ENCODE measurements around the gene KCNJ3.

KCNJ3 gene

DNA sequence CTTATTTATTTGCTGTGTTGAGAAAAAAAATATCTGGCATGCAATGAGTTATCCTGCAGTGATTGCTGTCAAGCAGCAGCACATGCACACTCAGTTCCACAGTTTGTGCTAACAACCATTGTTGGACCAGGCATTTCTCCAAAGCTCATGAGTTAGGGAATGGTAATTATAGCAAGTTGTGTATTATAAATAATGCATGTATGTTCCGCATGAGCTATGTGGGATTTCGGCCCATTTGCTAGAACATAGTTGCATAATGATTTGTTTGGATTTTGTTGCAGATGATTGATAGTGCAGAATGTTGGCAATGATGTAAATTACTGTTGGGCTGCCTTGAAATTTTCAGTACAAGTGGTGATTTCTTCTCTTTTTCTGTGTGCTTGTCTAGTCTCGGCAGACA, 10.7 kb downstream of the KCNJ3 start:
- no peak for DNase-seq

DNA sequence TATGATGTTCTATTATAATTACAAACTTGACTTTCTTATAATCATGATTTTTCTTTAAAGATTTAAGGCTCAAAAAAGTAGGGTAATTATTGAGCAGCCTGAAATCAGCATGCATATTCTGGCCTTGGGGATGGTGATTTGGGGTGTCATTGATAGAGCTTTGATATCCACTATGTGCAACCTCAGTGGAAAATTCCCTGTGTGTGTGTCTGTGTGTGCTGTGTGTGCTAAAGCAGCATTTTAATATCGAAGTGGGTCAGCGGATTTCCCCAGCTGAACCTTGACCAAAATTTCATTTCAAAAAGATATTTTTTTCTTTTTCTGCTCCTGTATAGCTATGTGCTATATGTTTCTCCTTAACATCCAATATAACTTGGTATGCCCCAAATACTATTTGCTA, 11.6 kb downstream of the KCNJ3 start:
- DNase-seq = no peak

DNA sequence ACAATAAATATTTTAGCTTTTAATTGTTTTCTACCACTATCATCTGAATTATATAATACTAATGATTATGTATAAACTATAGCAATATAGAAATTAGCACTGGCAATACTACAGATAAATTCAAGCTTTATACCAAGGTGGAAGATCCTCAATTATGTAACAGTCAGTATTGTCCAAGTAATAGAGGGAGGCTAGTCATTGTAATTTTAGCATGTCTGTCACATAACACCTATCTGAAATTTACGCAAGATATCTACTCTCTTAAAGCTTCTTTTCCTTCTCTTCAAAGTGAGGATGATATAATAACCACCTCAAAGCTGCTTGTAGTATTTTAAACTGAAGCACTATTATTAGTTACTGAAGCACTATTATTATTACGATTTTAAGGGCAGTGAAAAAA, 12.2 kb downstream of the KCNJ3 start:
- no peak for DNase-seq

DNA sequence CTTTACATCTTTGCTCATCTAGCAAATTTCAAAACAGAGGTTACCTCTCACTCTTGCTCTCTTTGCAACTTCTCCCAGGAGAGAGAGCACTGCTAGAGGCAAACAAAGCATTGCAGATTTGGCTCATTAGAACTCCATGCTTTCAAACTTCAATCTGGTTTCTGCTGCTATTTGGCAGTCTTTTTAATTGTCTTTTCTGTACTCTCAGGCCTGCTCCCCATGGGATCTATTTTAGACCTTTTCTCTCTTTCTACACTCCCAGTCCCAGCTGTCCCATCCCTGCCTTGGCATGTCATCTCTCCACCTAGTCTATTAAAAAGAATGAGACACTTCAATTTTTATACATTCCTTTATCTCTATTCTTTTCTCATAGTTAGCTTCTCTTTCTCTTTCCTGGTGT, 15.2 kb downstream of the KCNJ3 start:
- no peak for DNase-seq

DNA sequence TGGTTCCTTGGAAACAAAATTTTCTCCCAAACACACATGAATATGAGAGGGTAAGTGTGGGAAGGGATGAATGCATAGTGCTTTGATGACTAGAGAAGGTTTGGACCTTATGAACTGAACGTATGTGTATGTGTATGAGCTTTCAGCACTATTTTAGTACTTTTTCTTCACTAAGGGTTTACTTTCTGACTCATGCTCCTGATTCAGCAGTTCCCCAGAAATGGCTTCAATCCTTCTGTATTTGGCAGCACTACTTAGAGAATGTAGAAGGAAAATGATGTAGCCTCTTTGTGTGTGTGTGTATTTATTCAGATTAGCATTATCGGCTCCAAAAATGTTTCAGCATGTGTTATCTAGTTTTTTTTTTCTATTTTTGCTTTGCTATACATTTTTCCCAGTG, 22.2 kb downstream of the KCNJ3 start:
- DNase-seq = no peak

DNA sequence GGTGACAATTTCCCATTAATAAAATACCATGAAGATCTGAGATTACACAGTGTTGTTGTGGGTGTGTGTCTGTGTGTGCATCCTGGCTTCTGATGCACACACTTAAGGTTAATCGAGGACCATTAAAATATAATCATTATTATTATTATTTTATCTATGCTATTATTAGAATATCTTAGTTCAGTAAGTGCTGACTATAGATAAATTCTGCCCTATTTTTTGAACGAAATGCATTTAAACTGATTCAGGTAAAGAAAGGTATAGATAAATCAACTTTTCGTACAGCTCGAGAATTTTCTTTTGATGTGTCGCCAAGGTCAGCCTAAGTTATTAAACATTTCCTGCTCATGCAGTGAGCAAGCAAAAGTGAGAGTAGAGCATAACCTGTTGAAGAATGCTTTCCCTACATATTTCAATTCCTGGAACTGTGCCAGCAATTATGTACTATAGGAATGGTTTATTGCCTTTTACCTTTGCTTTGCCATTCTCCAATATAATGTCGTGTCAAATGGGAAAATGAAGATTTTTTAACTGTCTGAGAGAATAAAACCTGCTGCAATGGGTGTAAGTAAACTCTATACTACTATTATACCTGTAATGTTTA, 25.8 kb downstream of the KCNJ3 start:
- DNase-seq = no peak

DNA sequence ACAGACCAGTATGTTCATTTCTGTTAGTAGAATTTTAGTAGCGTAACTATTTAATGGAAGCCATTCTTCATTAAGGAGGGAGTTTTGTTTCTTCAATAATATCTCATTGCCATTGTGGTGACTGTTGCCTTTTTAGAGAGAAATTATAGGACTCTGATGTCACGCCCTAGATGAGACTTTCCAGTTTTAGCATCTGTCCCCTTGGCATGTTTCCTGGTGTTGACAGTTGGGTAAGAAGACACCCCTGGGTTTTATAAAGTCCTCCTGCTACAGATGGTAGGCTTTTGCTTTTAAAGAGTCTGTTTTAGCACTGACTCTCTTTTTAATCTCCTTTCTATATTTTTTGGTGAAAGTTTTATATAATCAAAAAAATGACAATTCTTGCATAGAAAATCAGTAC, 41.9 kb downstream of the KCNJ3 start:
- DNase-seq = no peak

DNA sequence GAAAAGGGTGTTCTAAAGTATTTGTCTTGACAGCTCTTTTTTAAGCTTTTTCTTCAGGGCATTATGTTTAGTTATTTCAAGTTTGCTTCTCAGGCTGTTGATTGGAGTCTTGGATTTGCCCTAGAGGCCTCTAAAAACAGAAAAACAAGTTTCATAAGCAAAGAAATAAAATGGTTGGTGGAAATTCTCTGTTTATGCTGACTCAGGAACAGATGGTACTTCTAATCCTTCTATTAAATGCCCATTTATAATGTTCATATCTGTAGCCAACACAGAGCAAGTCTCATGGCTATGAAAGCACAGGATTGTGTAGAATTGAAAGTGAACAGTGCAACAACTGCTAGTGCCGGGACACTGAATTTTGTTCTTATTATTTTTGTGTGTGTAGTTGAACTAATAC, 60.4 kb downstream of the KCNJ3 start:
- no peak for DNase-seq

DNA sequence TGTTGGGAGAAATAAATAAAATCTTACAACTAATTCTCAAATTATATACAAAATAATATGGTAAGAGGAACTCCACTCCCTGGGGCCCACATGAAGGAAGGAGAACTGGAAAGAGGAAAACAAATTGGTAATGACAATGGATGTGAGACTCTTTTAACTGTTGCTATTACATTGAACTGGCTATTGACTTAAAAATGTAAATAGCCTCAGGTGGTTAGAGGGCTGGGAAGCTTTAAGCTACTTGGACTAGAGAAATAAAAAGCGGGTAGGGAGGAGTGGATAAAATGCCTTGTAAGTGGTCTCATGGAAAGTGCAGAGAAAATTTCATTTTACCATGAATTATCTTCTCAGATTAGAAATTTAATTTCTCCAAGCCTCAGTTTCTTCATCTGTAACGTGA, 64.1 kb downstream of the KCNJ3 start:
- no peak for DNase-seq

DNA sequence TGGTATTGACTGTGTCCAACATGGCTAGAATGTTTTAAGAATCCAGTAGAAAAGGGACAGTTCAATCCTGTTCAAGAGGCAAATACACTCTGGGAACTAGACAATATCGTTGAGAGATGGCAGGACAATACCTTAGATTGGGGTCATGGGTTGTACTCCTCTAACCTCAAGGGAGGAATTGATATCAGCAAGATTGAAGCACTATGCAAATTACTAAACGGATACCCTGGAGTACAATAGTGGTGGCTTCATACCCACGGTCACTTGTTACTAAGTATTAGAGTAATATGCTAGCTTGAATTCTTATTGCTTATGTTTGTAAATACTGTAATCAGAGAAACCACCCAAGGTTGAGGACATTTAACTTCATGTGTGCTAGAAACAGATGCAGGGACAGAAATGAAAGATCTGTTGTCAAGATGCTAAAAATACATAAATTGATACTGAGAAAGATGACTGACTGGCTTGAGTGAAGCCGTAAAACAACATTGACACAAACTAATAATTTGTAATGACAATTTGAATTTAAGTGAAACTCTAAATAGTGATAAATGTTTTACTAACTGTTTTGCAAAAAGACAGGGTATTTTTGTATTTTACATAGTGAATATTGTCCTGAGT, 73.3 kb downstream of the KCNJ3 start:
- DNase-seq = no peak

DNA sequence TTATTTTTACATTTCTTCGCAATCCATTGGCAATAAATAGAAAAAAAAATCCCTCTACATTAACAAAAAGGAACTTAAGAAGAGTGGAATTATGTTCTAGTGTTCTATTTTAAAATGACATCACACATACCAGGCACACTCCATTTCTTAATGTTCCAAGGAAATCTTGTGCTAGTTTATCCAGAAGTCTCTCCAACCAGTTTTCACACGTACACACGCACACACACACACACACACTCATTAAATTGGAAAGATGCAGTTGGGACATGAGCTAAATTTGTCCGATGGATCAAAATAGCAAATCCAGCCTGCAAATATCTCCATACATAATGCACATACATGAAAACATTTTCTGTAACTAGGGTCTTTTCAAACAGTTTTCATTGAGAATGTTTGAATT, 78.3 kb downstream of the KCNJ3 start:
- DNase-seq = no peak

DNA sequence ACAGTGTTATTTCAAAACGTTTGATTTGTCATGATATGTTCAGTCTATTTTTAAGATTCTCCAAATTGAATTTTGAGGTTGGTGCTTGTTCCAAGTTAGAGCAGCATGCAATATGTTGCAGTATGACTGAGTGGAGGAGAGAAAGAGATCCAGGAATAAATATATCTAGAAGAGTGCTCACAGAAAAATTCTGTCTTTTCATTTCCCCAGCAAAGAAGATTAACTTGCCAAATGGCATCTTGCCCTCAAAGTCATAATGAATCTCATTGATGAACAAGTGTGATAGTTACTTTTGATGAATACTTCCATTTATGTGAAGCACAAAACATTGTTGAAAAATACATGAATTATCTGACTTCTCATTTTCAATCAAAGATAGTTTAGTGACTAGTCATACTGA, 95.9 kb downstream of the KCNJ3 start:
- no peak for DNase-seq

DNA sequence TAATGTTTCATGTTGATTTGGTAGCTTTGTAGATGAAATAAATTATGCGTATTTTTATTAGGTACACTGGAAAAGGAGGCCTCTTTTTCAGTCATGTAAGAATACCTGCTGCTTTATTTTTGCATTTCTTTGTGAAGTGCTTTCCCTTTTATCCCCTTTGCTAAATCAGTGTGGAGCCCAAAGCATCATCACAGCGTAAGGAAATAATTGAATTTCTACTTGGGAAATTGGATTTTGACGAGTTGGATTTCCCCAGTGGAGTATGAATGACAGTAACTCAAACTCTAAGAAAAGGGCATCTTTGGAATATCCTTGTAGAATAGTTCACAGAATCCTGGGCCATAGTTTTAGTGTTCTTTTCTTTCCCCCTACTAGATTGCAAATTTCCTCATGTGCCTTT, 97.2 kb downstream of the KCNJ3 start:
- DNase-seq = no peak

DNA sequence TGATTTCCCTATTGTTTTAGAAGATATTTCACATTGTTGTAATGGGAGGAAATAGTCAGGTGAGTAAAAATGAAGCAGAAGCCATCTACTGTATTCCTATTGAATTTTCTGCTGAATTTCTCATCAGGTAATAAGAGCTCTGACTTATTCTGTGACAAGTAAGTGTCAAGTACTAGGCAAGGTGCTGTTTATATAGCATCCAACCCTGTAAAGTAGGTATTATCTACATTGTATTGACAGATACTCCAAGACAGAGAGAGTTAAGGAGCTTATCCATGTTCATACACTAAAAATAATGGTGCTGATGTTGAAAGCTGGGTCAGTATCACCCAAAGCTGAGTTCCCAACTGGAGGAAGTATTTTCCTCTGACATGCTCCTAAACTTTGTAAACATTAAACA, 106.0 kb downstream of the KCNJ3 start:
- no peak for DNase-seq

DNA sequence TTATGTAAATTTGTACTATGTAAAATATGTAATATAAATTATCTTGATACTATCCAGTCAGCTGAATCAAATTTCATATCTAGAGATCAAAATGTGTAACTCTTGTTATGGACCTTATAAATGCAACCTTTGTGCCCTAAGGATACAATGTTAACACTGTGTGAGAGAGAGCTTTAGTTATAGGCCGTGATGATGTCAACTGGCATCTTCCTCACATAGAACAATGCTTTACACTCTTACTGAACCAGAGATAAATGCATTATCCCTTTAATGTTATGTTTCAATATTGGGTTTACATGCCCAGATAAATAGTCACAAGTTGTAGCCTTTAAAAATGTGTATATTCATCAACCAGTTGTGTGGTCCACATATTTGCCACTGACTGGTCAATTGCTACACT, 115.1 kb downstream of the KCNJ3 start:
- no peak for DNase-seq

DNA sequence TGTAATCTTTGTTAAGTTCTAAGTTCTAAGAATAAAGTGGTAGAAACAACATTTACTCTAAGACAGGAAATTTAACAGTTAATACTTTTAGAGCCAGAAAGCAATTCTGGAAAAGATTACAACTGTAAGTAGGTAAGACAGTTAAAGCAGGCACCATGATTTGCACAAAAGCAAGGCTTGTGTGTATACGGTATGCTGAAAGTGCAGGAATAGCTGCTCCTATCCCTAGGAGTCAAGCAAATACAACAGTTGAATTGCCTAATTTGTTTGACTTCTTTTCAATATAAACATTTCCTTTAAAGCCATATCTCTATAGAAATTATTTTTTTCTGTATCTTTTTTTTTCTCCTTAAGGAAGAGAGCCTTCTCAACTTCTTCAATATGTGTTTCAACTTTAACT, 116.4 kb downstream of the KCNJ3 start:
- no peak for DNase-seq

DNA sequence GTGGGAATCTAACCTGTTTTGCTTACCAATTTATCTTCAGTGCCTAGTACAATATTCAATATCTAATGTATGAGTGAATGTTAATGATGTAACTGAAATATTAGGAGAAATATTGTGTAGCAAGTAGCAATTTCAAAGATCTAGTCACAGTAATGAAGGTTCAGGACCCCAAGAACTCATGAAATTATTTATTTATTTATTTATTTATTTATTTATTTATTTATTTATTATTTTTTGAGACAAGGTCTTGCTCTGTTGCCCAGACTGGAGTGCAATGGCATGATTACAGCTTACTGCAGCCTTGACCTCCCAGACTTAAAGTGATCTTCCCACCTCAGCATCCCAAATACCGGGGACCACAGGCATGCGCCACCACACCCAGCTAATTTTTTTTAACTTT, 126.9 kb downstream of the KCNJ3 start:
- DNase-seq = no peak

DNA sequence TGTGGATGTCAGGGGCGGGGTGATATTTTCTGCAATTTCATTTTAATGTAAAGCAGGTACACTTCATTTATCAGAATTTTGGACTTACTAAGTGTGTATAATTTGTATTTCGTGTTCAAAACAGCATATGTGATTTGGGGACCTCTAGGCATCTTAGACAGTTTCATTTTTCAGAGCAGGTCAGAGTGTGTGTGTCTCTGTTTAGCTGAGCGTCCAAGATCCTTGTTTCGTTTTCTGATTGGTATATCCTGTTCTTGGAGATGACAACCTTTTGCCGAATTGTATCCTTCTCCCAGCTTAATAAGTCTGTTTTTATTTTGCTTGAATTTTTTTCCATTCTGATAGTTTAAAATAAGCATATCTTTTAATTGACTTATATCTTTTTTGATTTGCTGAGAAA, 128.3 kb downstream of the KCNJ3 start:
- DNase-seq = no peak

DNA sequence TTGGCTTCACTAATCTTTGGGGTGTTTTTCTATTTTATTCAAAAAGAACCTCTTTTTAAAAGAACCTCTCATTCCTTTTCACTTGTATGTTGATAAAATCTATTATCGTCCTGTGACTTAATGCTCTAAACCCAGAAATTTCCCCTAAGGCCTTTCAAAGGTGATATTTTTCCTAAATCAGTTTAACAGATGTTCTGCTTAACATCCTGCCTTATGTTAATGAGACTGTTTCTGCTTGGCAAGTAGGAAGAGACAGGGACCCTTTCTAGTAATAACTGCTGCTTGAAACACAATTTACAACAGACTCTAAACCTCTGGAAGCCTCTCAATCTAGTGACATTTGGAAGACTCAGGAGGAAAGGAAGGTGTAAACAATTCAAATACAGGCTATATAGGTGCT, 128.8 kb downstream of the KCNJ3 start:
- no peak for DNase-seq

DNA sequence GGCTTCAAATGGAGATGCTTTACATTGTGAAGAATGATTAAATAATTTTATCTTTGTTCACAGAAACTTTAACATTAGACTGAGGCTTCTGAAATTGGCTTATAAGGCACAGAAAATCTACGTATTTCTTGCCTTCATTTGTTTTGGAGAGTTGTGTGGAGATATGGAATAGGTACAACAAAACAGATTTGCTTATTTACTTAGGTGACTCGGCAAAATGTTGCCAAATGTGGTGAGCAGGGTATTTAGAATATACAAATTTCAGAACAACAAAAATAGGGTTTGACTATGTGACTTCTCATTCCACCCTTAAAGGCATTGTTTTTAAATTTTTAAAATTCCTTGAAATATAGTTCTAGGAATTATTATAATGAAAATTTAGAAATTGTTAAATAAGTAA, 134.2 kb downstream of the KCNJ3 start:
- no peak for DNase-seq

DNA sequence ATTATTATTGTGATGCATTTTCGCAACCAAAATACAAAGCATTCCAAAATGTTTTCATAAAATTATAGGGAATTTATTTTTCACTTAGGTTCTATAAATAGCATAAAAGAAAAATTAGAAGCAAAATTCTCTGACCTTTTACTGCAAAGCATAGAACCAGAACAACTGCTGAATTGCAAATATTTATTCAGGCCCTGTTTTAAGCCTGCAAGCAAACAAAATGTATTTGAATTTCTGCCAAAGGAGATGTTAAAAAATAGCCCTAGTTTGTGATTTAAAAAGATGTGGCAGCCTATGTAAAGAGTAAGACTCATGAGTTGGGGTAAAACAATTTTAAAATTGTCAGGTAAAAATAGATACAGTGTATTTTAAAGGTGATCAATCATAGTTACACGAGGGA, 138.1 kb downstream of the KCNJ3 start:
- no peak for DNase-seq

DNA sequence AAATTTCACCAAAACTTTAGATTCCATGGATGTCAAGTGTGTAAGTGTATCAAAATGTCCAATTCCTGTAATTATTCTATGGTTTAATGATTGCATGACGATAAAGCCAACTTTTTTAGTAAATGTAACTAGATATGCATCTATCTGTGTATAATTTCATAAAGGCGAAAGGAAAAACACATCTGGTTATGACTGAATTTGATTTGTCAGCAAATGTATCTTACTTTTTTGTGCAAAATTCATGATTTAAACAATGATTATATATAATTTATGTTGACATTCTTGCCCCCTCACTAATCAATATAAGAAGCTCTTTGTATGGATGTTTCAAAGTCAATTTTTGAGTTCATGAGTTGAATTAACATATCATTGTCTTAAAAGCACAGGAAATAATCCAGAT, 138.5 kb downstream of the KCNJ3 start:
- DNase-seq = no peak

DNA sequence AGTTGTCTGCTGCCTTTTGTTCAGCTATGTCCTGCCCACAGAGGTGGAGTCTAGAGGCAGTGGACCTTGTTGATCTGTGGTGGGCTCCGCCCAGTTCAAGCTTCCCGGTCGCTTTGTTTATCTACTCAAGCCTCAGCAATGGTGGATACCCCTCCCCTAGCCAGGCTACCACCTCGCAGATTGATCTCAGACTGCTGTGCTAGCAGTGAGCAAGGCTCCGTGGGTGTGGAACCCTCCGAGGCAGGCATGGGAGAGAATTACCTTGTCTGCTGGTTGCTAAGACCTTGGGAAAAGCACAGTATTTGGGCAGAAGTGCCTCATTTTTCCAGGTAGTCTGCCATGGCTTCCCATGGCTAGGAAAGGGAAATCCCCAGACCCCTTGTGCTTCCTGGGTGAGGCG, 146.0 kb downstream of the KCNJ3 start:
- no peak for DNase-seq

DNA sequence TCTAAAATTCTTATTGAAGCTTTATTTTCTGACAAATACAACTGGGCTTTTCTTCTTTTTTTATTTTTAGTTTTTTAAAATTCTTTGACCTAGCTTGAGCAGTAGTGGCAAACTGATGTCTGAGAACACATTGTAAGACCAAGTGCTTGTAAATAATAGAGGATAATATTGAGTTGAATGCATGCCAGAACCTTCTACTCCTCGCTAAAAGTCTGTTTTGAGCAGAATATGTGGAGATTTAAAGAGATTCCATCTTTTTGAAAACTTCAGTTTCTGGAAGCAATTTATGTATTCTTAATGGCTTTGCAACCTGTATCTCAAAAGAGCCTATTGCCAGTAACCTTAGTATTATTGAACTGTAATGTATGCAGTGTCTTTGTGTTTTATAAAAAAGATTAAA, 148.3 kb downstream of the KCNJ3 start:
- no peak for DNase-seq

DNA sequence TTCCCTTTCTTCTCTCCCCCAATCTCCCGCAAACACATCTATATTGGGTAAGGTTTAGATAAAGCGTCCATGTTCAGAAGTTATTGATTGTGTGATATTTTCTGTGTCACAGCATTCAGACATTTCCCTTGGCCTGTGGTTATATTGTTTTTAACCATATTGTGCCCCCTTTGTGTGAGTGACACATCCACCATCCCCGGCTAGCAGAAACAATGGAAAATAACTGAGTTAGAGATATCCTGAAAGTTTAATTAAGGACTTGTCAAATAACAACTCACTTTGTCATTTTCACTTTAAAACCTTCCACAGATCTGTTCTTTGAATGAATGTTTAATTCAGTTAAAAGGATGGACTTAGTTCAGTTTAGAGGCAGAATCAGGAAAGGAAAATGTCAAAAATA, 151.0 kb downstream of the KCNJ3 start:
- no peak for DNase-seq

DNA sequence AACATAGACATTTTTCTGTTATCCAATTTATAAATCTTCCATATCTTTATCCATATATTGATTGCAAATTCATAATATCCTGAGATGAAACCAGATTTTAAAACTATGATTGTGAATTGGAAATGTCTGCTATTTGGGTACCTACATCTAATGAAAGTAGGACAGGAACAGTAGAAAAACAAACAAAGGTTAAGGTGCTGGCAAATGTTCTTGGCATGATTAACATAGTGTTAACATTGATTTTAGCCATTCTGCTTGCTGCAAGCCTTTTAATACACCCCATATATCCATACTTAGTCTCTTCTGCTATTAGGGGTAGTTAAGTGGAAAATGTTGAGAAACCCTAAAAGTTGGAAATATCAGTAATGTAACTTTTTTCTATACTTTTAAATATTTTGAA, 152.0 kb downstream of the KCNJ3 start:
- DNase-seq = no peak

Data from activated gamma-delta T cell treated with Interleukin-2 at 50 U/mL for 16 hours (primary cell).